Ammon's horn (tissue), 1 donor: Measurements from ENCODE around the gene GALNT9.

Experiments used
- DNase-seq: peaks from one replicate; pipeline ENCODE4 v3.0.0-alpha.2; 2016; ENCODE audit warnings: low spot score

GALNT9 gene

DNA sequence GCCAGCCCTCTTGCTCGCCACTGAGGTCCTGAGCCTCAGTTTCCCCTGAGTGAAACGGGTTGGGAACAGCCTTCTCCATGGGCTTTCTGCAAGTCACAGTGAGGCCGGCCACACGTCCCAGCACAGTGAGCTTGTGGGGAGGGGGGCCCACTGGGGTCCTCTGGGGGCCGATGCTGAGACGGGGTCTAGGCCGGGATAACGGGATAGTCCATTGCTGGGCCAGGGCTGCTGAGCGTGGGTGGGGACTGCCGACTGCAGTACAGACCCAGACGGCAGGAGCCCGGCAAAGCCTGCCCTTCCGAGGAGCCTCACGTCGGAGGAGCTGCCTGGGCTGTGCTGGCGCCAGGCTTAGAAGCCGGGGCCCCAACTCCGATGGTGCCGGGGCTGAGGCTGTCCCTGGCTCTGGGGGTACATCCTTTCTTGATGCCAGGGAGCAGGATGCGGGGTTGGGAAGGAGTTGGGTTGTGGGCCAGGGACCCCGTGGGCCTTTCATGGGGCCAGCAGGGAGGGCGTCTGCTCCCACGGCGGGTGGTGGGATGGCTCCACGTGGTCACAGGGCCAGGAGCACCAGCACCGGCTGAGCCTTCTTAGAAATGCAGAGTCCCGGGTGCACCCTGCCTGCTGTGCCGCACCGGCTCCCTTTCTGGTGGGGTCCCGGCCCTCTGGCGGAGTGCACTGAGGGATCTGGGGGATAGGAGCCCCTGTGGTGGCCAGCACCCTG lies 160.9 kb downstream of the GALNT9 start:
- no peak for DNase-seq

DNA sequence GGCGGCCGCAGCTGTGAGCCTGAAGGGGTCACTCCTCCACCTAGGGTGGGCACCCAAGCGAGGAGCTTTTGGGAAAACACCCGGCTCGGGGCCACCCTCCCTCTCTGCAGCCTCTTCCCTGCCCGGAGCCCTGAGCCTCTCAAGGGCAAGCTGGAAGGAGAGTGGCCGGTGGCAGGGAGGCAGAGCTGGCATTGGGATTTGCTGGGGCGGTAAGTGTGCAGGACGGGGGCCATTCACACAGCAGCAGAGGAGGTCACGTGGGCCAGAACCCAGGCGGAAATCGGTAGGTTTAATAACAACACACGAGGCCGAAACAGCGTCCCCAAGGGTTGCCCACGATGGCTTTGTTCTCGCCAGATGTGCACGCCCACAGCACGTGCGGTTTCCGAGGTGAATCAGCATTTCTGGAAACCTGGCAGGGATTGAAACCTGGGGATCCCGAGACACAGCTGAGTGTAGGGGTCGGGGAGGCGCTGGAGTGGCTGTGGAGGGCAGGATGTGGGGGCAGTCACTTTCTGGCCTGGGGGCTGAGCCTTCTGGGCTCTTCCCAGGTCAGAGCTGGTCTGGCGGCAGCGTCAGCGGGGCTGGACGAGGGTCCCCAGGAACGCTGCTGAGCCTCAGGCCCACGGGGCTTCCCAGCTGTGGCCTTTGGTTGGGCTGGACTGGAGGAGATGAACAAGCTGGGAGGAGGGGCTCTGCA lies 161.6 kb downstream of the GALNT9 start:
- DNase-seq = no peak

DNA sequence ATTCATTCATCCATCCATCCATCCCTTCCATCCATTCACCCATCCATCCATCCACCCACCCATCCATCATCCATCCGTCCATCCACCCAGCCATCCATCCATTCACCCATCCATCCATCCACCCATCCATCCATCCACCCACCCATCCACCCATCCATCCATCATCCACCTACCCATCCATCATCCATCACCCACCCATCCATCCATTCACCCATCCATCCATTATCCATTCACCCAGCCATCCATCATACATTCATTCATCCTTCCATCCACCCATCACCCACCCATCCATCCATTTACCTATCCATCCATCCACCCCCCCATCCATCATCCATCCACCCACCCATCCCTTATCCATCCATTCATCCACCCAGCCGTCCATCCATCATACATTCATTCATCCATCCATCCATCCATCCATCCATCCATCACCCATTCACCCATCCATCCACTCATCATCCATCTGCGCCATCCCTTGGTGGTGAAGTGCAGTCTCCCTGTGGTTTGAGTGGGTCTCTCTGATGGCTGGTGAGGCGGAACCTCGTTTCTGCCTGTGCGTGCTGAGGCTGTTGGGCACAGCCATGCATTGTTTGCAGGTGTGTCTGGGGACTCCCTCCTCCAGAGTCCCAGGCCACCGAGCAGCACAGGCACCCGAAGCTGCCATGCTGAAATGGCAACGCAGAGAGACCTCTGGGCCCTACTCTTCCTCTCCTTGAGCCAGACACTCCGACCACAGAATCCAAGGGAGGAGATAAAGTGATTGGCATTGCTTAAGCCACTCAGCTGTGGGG lies 162.4 kb downstream of the GALNT9 start:
- no peak for DNase-seq

DNA sequence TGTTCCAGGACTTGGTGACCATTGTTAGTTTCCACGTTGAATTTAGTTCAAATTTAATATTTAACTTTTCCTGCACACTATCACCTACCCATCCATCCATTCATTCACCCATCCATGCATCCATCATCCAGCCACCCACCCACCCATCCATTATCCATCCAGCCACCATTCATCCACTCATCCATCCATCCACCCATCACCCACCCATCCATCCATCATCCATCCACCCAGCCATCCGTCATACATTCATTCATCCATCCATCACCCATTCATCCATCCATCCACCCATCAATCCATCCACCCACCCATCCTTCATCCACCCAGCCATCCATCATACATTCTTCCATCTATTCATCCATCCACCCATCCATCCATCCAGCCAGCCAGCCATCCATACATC lies 163.3 kb downstream of the GALNT9 start:
- no peak for DNase-seq

DNA sequence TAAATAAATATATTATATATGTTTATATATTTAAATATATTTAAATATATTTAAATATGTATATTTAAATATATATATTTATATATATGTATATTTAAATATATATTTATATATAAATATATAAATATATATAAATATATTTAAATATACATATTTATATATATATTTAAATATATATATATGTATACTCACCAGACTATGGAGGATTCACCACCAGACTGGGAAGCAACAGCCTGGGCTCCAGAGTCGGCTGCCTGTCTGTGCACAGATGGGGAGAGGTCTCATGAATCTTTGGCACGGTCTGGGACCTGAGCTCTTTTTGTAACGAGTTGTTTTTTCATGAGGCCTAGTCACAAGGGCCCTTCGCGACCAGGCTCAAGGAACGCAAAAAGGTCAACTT lies 163.8 kb downstream of the GALNT9 start:
- DNase-seq = no peak

DNA sequence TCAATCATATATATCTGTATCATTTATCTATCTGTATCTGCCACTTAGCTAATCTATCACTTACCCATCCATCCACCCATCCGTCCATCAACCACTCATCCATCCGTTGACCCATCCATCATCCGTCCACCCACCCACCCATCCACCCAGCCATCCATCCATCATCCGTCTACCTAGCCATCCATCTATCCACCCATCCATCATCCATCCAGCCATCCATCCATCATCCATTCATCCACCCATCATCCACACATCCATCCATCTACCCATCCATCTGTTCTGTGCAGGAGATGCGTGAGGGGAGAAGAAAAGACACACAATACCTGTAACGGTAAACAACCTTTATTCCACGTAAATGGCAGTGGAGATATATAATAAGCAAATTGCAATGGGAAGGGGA lies 165.0 kb downstream of the GALNT9 start:
- DNase-seq = no peak

DNA sequence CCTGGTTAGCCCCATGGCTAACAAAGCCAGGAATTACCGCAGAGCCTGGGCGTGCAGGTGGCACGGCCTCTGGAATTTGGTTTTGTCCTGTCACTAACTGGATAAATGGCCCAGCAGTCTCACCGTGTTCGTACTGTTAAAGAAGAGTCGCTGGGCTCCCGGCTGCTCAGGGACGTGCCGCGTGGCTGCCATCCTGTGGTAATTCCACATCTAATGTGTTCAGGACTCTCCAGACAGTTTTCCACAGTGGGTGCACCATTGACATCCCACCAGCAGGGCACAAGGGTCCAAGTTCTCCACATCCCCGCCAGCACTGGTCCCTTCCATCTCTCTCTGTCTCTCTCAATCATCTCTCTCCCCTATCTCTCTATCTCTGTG lies 165.5 kb downstream of the GALNT9 start:
- DNase-seq = no peak

DNA sequence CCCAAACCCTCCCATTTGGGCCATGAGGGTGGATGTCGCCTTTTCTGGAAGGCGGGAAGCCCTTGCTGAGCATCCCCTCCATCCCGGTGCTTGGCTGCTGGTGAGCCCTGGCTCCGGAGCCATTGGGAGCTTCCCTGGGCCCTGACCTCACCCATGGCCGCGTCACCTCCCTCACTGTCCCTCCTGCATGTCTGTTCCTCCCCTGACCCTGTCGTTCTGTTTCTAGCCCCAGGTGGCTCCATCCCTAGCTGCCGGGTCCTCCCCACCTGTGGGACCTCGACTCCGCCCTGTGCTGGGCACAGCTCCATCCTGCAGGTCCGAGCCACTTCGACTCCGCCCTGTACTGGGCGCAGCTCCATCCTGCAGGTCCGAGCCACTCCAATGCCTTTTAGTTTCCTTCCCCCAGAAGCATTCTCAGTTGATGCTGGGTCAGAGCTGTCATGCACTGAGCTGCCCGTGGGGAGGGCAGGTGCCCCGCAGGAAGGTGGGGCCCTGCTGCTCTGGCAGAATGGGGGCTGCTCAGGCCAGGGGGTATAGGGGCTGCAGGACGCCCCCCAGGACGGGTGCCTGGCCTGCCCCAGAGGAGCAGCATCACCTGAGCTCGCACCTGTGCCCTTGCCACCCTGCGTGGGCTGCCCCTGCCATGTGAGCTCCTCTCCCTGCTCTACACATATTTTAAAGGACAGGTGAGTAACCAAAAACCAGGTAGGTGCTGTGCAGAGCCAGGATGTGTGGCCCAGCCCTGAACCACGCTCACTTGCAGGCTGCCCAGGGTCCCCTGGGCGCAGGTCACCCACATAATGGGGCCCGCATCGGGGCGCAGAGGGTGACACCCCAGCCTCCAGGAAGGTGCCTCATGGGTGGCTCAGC lies 166.1 kb downstream of the GALNT9 start:
- DNase-seq = no peak

DNA sequence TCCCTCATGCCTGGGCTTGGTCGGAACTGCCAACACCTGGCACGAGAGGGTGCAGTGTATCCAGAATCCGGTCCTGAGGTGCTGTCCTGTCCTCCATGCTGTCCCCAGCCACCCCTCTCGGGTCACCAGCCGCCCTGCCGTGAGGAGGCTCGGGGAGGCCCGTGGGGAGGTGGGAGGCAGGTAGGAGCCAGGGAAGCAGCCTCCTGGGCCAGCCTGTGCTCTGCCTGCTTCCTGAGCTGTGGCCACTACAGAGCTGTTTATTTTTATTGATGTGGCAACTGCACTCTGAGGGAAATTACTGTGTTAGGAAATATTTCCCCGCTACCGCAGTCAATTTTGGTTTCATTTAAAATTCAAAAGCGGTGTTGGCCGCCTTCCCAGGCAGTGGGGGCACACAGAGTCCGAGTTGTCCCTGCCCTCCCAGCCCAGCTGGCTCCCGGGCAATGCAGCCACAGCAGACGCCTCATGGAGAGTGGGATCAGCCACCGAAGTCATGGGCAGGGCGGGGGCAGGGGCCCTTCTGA lies 166.8 kb downstream of the GALNT9 start:
- DNase-seq = peak; percentile 48

DNA sequence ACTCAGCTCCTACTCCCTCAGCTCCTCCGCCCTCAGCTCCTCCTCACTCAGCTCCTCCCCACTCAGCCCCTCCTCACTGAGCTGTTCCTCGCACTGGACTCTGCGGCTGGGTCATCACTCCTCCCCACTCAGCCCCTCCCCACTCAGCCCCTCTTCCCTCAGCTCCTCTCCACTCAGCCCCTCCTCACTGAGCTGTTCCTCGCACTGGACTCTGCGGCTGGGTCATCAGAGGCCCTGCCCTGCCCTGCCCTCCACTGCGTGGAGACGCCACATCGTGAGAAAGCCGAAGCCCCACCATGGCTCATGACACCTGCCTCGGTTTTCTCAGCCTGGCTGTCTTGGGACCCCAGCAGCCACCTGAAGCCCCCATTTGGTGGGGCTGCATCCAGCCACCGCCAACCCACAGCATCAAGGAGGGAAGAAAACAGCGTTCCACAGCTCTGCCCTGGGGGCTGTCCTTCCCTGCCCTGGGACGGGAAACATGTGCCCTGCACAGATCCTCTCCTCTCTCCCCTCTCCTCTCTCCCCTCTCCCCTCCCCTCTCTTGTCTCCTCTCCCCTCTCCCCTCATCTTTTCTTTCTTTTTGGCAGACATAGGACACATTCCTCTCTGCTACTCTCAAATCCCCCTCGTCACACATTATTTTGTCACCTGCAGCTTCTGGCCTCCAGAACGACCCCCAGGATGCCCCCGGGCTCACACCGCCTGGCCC lies 167.4 kb downstream of the GALNT9 start:
- DNase-seq = no peak

DNA sequence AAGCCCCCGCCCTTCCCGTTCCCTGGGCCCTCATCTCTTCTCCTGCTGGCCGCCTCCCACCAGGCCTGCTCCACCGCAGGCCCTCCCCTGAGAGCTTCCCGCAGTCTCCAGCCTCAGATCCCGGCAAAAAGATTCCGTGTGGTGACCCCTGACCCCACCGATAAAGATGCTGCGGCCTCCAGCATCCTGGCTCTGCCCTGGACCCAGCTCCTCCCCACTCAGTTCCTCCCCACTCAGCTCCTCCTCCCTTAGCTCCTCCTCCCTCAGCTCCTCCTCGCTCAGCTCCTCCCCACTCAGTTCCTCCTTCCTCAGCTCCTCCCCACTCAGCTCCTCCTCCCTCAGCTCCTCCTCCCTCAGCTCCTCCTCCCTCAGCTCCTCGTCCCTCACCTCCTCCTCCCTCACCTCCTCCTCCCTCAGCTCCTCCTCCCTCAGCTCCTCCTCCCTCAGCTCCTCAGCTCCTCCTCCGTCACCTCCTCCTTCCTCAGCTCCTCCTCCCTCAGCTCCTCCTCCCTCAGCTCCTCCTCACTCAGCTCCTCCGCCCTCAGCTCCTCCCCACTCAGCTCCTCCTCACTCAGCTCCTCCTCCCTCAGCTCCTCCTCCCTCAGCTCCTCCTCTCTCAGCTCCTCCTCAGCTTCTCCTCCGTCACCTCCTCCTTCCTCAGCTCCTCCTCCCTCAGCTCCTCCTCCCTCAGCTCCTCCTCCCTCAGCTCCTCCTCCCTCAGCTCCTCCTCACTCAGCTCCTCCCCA lies 168.2 kb downstream of the GALNT9 start:
- no peak for DNase-seq

DNA sequence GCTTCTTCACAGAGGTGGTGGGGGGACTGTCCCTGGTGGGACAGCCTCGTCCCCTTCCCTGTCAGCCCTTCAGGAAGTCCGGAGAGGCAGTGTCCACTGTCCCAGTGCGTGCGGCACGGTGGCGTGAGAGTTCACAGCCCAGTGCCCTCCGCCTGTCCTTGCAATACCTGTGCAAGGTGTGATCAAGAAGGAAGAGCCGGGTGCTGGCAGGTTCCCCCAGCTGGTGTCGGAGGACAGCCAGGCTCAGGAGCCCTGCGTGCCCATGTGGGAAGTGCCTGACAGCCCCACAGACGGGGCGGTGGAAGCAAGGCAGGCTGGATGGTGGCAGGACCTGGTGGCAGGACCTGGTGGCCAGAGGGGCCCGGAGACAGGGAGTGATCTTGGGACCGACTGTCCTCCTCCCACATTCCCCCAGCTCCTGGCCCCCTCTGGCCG lies 168.8 kb downstream of the GALNT9 start:
- no peak for DNase-seq

DNA sequence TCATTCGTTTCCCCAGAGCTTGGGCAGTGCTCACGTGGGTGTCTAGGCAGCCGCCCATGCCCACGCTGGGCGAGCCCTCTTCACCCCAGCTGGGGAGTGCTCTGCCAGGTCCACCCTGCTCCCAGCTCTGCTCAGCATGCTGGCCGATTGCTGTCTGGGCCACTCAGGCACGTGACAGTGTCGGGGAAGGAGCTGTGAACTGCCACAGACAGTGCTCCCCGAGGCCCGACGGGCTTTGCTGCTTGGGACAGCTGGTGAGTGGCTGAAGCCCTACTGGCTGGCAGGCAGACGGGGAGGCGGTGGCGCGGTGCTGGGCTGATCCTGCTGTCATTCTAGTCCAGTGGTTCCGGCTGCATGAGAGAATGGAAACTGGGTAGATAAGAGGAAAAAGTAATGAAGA lies 169.4 kb downstream of the GALNT9 start:
- no peak for DNase-seq

DNA sequence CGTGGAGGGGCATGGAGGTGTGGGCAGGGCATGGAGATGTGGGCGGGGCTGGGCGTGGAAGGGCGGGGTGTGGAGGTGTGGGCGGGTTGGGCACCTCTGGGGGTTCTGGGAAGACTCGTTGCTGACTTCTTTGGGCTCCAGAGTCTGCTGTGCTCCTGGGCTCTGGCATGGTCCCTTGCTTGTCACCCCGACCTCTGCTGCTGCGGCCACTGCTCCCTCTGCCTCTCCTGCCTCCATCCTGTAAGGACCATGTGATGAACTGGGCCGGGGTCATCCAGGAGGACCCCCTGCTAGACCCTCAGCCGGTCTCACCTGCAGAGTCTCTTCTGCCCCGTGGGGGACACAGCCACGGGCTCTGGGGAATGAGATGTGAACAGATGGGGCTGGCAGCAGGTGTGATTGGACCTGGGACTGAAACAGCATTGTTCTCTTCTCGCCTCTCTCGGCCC lies 169.8 kb downstream of the GALNT9 start:
- no peak for DNase-seq

DNA sequence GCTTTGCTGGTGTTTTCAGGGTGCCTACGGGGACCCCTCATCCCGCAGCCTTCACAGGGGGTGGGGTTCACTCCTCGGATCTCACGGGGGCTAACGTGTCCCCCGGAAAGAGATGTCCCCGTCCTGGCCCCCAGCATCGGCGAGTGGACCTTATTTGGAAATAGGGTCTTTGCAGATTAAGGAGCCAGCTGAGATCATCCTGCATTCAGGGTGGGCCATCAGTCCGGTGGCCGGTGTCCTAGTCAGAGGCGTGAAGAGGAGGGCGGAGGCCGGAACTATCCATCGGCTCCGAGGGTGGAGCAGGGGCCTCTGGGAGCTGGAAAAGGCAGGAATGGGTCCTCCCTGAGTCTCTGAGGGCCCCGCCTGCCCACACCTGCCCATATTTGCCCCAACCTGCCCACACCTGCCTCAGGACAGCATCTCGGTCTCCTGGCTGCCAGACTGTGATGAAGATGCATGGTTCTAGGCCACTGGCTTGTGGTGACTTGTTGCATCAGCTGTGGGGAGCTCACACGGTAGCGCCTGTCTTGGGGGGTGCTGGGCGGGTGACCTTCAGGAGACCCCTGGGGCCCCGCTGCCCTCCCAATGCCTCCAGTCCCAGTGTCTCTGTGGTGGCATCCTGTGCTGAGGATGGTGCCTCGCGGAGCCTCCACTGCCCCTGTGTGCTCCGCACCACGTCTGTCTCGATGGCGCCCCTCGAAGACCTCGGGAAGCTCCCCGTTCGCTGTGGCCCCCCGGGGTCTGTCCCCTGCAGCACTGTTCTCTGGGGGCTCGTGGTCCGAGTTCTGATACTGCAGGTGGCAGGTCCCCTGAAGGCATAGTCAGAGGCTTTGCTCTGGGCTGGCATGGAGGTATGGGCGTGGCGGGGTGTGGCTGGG lies 170.5 kb downstream of the GALNT9 start:
- no peak for DNase-seq

DNA sequence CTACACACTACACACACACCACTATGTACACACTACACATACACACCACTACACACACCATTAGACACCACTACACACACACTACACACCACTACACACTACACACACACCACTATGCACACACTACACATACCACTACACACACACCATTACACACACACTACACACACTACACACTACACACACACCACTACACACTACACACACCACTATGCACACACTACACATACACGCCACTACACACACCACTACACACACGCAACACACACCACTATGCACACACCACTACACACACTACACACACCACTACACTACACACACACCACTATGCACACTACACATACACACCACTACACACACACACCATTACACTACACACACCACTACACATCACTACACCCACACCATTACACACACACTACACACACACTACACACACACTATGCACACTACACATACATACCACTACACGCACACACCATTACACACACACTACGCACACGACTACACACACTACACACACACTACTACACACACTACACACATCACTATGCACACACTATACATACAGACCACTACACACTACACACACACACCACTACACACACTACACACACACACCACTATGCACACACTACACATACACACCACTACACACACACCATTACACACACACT lies 171.5 kb downstream of the GALNT9 start:
- no peak for DNase-seq

DNA sequence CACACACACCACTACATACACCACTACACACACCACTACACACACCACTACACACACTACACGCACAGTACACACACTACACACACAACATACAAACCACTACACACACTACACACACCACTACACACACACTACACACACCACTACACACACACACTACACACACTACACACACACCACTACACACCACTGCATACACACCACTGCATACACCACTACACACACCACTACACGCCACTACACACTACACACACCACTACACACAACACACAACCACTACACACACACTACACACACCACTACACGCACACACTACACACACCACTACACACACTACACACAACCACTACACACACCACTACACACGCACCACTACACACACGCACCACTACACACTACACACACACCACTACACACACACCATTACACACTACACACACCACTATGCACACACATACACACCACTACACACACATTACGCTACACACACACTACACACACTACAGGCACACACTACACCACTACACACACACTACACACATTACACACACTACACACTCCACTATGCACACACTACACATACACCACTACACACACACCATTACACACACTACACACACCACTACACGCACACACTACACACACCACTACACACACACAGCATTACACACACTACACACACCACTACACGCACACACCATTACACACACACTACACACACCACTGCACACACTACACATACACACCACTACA lies 172.6 kb downstream of the GALNT9 start:
- DNase-seq = no peak
